GM12892 (cell line): ENCODE results near the gene SF3B2.

ENCODE experiments used
- POLR2A ChIP-seq: IDR thresholded peaks from 2 replicates; pipeline ENCODE4 v1.6.1; 2011; ENCODE audit warnings: low read depth, low read length, control low read depth
- POLR2AphosphoS5 ChIP-seq: IDR thresholded peaks from 2 replicates; pipeline ENCODE4 v1.6.1; 2011; ENCODE audit warnings: low read depth, low read length, control low read depth

- TF ChIP-seq POLR2A (no peak), POLR2AphosphoS5 (no peak)
These were observed 32.0 kb upstream of the SF3B2 start for GRCh38 chr11:66020212-66020611.
